Transverse colon (tissue), 4 donors: ENCODE results near the gene USP48.

Experiments used
- CTCF ChIP-seq, 5 experiments: fragments of 200-600 bp in 3 of 5; fragments of 450-650 bp in 2 of 5; sonication (generic) in 3 of 5; IDR thresholded peaks; 1 replicate in 2 of 5; 2 replicates in 3 of 5; pipeline ENCODE4 v1.5.1; 2016 to 2017; ENCODE audit warnings: antibody characterized with exemption in 5 of 5, inconsistent platforms in 3 of 5, mild to moderate bottlenecking in 2 of 5, moderate library complexity in 1 of 5
- POLR2AphosphoS5 ChIP-seq, 3 donors: sonication (generic); formaldehyde crosslinking; IDR thresholded peaks; one replicate each; pipeline ENCODE4 v1.6.1; 2016; ENCODE audit warnings: antibody characterized with exemption in 3 of 3

GRCh38 chr1:21677168-21677567 lies 105.8 kb downstream of the USP48 start:
- TF ChIP-seq CTCF (IDR thresholded peaks at IDR 0.05) (no peak), POLR2AphosphoS5 (IDR thresholded peaks at IDR 0.05) (no peak)
